ENCODE results near the gene IFNA13. TPM values are rescaled to one million over a fixed set of nuclear protein-coding genes. Genes with fewer than 3 reads are reported as not detected.

IFNA13 gene
- total RNA-seq, 1 donor from 2014 or later, result not detected

- peak; percentile 78 for TF ChIP-seq CTCF (conservative IDR thresholded peaks at IDR 0.05; ENCODE audit: low read depth, low read length)
- DNase-seq (ENCODE audit: low read depth), result no peak
- no peak overlapping the region for H3K4me3 ChIP-seq (ENCODE audit: low read depth, low read length)
Observed at GRCh38 chr9:21317956-21318923, 49.6 kb downstream of the IFNA13 start.

Other genes starting within 250 kb of the IFNA13 start
- gene IFNW1, start 226.2 kb downstream of the IFNA13 start, total RNA-seq, result not detected in 2 replicates
- not detected in 2 replicates for gene IFNA21, start 201.4 kb downstream of the IFNA13 start, total RNA-seq
- not detected in 2 replicates for gene IFNA4, start 180.5 kb downstream of the IFNA13 start, total RNA-seq
- gene IFNA7, start 165.9 kb downstream of the IFNA13 start, total RNA-seq, result not detected in 2 replicates
- gene IFNA10, start 160.9 kb downstream of the IFNA13 start, total RNA-seq, result not detected in 2 replicates
- not detected in 2 replicates for gene IFNA16, start 150.7 kb downstream of the IFNA13 start, total RNA-seq
- gene IFNA17, start 139.8 kb downstream of the IFNA13 start, total RNA-seq, result not detected in 2 replicates
- not detected in 2 replicates for gene IFNA14, start 128.1 kb downstream of the IFNA13 start, total RNA-seq
- not detected in 2 replicates for gene IFNA5, start 62.7 kb downstream of the IFNA13 start, total RNA-seq
- gene KLHL9, start 32.7 kb downstream of the IFNA13 start, total RNA-seq, result 13.1 and 16.8 TPM in 2 replicates
- gene IFNA6, start 17.2 kb downstream of the IFNA13 start, total RNA-seq, result not detected in 2 replicates
- gene IFNA2, start 17.3 kb upstream of the IFNA13 start, total RNA-seq, result not detected in 2 replicates
- gene IFNA8, start 41.1 kb upstream of the IFNA13 start, total RNA-seq, result not detected in 2 replicates
- not detected in 2 replicates for gene IFNA1, start 72.4 kb upstream of the IFNA13 start, total RNA-seq
- gene IFNE, start 114.3 kb upstream of the IFNA13 start, total RNA-seq, result not detected in 2 replicates